DOHH2 (cell line): ENCODE measurements around the gene PRDM10.
A peak's percentile ranks its signal among the peaks of the same experiment; 100 is the strongest.

Experiments
- H3F3A ChIP-seq: fragments of 200-600 bp; sonication (generic), shearing (Covaris generic); 2 replicates; pipeline ENCODE4 v1.6.0; 2016; ENCODE audit warnings: antibody characterized with exemption, mild to moderate bottlenecking; ENCODE audit not compliant: control insufficient read depth, insufficient read depth
- H3K27ac ChIP-seq: fragments of 200-600 bp; sonication (generic); 2 replicates; pipeline ENCODE4 v1.5.1; 2014; ENCODE audit warnings: low read depth, mild to moderate bottlenecking, low read length, moderate library complexity
- H3K27me3 ChIP-seq: fragments of 200-600 bp; sonication (generic); 2 replicates; pipeline ENCODE4 v1.6.1; 2014; ENCODE audit warnings: mild to moderate bottlenecking, low read length, mixed read lengths; ENCODE audit not compliant: control insufficient read depth
- H3K36me3 ChIP-seq: fragments of 200-600 bp; sonication (generic); 2 replicates; pipeline ENCODE4 v1.6.1; 2014; ENCODE audit warnings: mild to moderate bottlenecking, low read length, moderate library complexity, mixed read lengths; ENCODE audit not compliant: control insufficient read depth
- H3K4me1 ChIP-seq: fragments of 200-600 bp; sonication (generic); 2 replicates; pipeline ENCODE4 v1.6.1; 2014; ENCODE audit warnings: mild to moderate bottlenecking, low read length, mixed read lengths; ENCODE audit not compliant: control insufficient read depth
- H3K4me2 ChIP-seq: fragments of 200-600 bp; sonication (generic); 2 replicates; pipeline ENCODE4 v1.6.0; 2014; ENCODE audit warnings: mild to moderate bottlenecking, low read length, moderate library complexity
- H3K4me3 ChIP-seq: fragments of 200-600 bp; sonication (generic); 2 replicates; pipeline ENCODE4 v1.5.1; 2014; ENCODE audit warnings: mild to moderate bottlenecking, low read length, mixed read lengths
- H3K79me2 ChIP-seq: fragments of 200-600 bp; sonication (generic); 2 replicates; pipeline ENCODE4 v1.6.1; 2014; ENCODE audit warnings: mild to moderate bottlenecking, low read length, mixed read lengths; ENCODE audit not compliant: control insufficient read depth
- H3K9me2 ChIP-seq: fragments of 200-600 bp; sonication (generic); replicated peaks from 2 replicates; pipeline ENCODE4 v1.6.1; 2014; ENCODE audit warnings: mild to moderate bottlenecking, low read length, mixed read lengths; ENCODE audit not compliant: control insufficient read depth
- H3K9me3 ChIP-seq: fragments of 200-600 bp; sonication (generic); 2 replicates; pipeline ENCODE4 v1.6.1; 2014; ENCODE audit warnings: antibody characterized with exemption, low read length, mixed read lengths; ENCODE audit not compliant: control insufficient read depth, insufficient read depth
- H4K20me1 ChIP-seq: fragments of 200-600 bp; sonication (generic); 2 replicates; pipeline ENCODE4 v1.6.0; 2014; ENCODE audit warnings: low read depth, mild to moderate bottlenecking, antibody characterized with exemption, low read length, moderate library complexity; ENCODE audit not compliant: control insufficient read depth, insufficient read depth
- CTCF ChIP-seq: fragments of 200-600 bp; sonication (generic); IDR thresholded peaks from one replicate; pipeline ENCODE4 v1.5.1; 2014; ENCODE audit warnings: antibody characterized with exemption, mild to moderate bottlenecking, low read depth, low read length; ENCODE audit not compliant: poor library complexity, severe bottlenecking
- EZH2phosphoT487 ChIP-seq: fragments of 200-600 bp; sonication (generic); IDR thresholded peaks from 2 replicates; pipeline ENCODE4 v1.6.1; 2017; ENCODE audit warnings: borderline replicate concordance, mild to moderate bottlenecking, antibody characterized with exemption, low read length, moderate library complexity, mixed read lengths

Gene PRDM10

GRCh38 chr11:130037058-130037457 lies 34.4 kb upstream of the PRDM10 start:
- no peak for TF ChIP-seq CTCF
- TF ChIP-seq EZH2phosphoT487, result no peak
- peaks cover 21% of the 10 kb centered on the region for H3K4me1 ChIP-seq
- no peaks in the 10 kb centered on the region for H4K20me1 ChIP-seq
- no peak overlapping the region for H3K4me2 ChIP-seq
- no peaks in the 10 kb centered on the region for H3K9me2 ChIP-seq
- H3K36me3 ChIP-seq, result no peaks in the 10 kb centered on the region
- no peaks in the 10 kb centered on the region for H3F3A ChIP-seq
- no peaks in the 10 kb centered on the region for H3K9me3 ChIP-seq
- H3K27ac ChIP-seq, result no peak overlapping the region
- H3K27me3 ChIP-seq, result no peaks in the 10 kb centered on the region
- H3K4me3 ChIP-seq, result no peak overlapping the region
- H3K79me2 ChIP-seq, result no peaks in the 10 kb centered on the region

DNA sequence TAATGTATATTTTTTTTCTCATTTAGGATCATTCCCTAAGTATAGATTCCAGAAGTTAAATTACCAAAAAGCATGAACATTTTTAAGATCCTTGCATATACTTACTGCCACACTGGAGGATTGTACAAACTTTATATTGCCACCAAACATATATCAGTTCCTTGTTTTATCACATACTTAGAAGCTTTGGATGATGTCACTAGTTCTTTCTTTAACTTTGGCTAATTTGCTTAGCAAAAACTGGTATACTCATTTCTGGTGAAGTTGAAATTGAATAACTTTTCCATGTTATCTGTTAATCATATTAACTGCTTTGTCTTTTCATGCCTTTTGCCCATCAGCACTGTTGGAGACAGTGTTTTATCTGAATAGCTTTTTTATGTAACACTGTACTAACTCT lies 31.6 kb upstream of the PRDM10 start:
- Histone ChIP-seq H3K27ac (no peak overlapping the region), H3K9me2 (no peaks in the 10 kb centered on the region), H4K20me1 (no peaks in the 10 kb centered on the region), H3K27me3 (no peaks in the 10 kb centered on the region), H3K4me1 (peaks cover 17% of the 10 kb centered on the region), H3K36me3 (no peaks in the 10 kb centered on the region), H3K4me3 (peak overlapping the region; percentile 3; the same call in 1 of the 2 replicates), H3K79me2 (no peaks in the 10 kb centered on the region), H3K9me3 (no peaks in the 10 kb centered on the region), H3F3A (no peaks in the 10 kb centered on the region), H3K4me2 (peak overlapping the region; percentile 55)
- TF ChIP-seq CTCF (no peak), EZH2phosphoT487 (no peak)

- no peaks in the 10 kb centered on the region for H3K79me2 ChIP-seq
- no peak overlapping the region for H3K4me3 ChIP-seq
- no peaks in the 10 kb centered on the region for H3K36me3 ChIP-seq
- no peak overlapping the region for H3K4me2 ChIP-seq
- H3K4me1 ChIP-seq, result peaks cover 17% of the 10 kb centered on the region
- H3K27ac ChIP-seq, result no peak overlapping the region
- no peaks in the 10 kb centered on the region for H3K9me2 ChIP-seq
- no peaks in the 10 kb centered on the region for H4K20me1 ChIP-seq
- H3K27me3 ChIP-seq, result no peaks in the 10 kb centered on the region
- no peaks in the 10 kb centered on the region for H3K9me3 ChIP-seq
- no peaks in the 10 kb centered on the region for H3F3A ChIP-seq
- TF ChIP-seq EZH2phosphoT487 (no peak), CTCF (no peak)
Observed at GRCh38 chr11:130032931-130033330, 30.3 kb upstream of the PRDM10 start.

DNA sequence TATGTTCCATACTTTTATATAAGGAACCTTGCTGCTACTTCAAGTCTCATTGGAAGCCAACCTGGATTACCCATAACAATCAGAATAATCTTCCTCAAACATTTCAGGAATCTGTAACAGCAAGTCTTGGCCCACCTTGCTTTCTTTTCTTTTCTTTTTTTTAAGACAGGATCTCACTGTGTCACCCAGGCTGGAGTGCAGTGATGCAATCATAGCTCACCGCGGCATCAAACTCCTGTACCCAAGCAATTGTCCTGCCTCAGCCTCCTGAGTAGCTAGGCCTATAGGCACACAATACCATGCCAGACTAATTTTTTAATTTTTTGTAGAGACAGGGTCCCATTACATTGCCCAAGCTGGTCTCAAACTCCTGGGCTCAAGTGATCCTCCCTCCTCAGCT lies 29.3 kb upstream of the PRDM10 start:
- no peak for TF ChIP-seq CTCF
- no peak for TF ChIP-seq EZH2phosphoT487
- H3K4me3 ChIP-seq, result no peak overlapping the region

More for the DNA sequence above, 29.3 kb upstream of the PRDM10 start:
- no peaks in the 10 kb centered on the region for H3K79me2 ChIP-seq
- no peak overlapping the region for H3K4me2 ChIP-seq
- no peak overlapping the region for H3K27ac ChIP-seq
- no peaks in the 10 kb centered on the region for H3K27me3 ChIP-seq
- no peaks in the 10 kb centered on the region for H3K9me2 ChIP-seq
- no peaks in the 10 kb centered on the region for H3K9me3 ChIP-seq
- peaks cover 17% of the 10 kb centered on the region for H3K4me1 ChIP-seq
- no peaks in the 10 kb centered on the region for H4K20me1 ChIP-seq
- no peaks in the 10 kb centered on the region for H3F3A ChIP-seq
- H3K36me3 ChIP-seq, result no peaks in the 10 kb centered on the region
